Keratinocyte (primary cell): Measurements from ENCODE around the gene ADGRG1.

ENCODE experiments used
- CTCF ChIP-seq, 3 experiments: IDR thresholded peaks in 1 of 3; conservative IDR thresholded peaks in 1 of 3; optimal IDR thresholded peaks in 1 of 3; 2 replicates in 2 of 3; 3 replicates in 1 of 3; pipeline versions ENCODE3 to v1.5.1; 2011; ENCODE audit warnings: low read length in 3 of 3, mild to moderate bottlenecking in 3 of 3, moderate library complexity in 2 of 3, control low read depth in 1 of 3, inconsistent platforms in 1 of 3; ENCODE audit not compliant: insufficient read depth in 2 of 3; ENCODE audit errors: extremely low read depth in 1 of 3
- EZH2 ChIP-seq: IDR thresholded peaks from one replicate; pipeline ENCODE4 v1.6.1; 2012; ENCODE audit warnings: inconsistent platforms, mild to moderate bottlenecking, low read length, moderate library complexity

DNA sequence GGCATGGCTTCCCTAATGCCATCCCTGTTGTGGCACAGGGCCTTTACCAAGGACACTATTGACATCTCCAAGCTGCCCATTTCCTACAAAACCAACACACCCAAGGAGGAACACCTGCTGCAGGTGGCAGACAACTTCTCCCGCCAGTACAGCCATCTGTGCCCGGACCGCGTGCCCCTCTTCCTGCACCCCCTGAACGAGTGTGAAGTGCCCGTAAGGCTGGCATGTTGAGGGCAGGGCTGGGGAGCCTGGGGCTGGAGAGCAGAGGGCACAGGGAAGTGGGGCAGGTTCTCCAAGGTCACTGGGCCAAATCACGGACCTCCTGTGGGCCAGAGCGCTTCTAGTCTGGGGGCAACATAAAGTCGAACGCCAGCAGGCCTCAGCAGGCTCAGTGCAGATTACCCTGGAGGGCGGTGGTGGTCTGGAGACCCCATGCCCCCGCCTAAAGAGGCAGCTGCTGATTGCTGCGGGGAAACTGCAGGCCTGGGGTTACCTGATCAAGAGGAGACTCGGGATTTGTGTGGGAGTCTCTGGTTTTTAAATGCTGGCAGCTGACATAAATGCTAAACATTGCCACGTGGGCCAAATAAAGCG lies 70.5 kb downstream of the ADGRG1 start:
- TF ChIP-seq CTCF (optimal IDR thresholded peaks at IDR 0.05 in 1 of 3, IDR thresholded peaks at IDR 0.05 in 1 of 3, conservative IDR thresholded peaks at IDR 0.05 in 1 of 3; ENCODE audit: extremely low read depth in 1 of 3, insufficient read depth in 2 of 3, low read length in 3 of 3) (no peak), EZH2 (no peak)
